DMS 273 treated with DMSO at 0.1 percent for 48 hours (cell line): ENCODE results near the gene TGIF2LX.
"Not testable (repeated sequence)": the region's sequence is repeated elsewhere in the genome, so short reads cannot be mapped to it uniquely, and the experiment has no call there.

ENCODE experiments used
- DNase-seq: peaks from one replicate; lab custom pipeline; 2025; lab: John Stamatoyannopoulos, UW

The TGIF2LX gene

GRCh38 chrX:89921665-89922064, at the start of gene TGIF2LX:
Gene TGIF2LX (plus strand): TSS chrX:89921908. CDS start chrX:89922086, 178 bp downstream.
- DNase-seq: not testable (repeated sequence)

DNA sequence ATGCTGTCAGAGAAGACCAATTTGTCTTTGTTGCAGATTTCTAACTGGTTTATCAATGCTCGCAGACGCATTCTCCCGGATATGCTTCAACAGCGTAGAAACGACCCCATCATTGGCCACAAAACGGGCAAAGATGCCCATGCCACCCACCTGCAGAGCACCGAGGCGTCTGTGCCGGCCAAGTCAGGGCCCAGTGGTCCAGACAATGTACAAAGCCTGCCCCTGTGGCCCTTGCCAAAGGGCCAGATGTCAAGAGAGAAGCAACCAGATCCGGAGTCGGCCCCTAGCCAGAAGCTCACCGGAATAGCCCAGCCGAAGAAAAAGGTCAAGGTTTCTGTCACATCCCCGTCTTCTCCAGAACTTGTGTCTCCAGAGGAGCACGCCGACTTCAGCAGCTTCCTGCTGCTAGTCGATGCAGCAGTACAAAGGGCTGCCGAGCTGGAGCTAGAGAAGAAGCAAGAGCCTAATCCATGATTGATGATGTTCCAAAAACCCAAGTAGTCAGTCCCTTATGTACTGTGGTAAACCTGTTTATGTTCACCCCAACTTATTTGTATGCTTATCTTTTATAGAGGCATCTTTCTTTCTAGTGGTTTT, 728 bp downstream of the TGIF2LX start:
- DNase-seq: not testable (repeated sequence)

DNA sequence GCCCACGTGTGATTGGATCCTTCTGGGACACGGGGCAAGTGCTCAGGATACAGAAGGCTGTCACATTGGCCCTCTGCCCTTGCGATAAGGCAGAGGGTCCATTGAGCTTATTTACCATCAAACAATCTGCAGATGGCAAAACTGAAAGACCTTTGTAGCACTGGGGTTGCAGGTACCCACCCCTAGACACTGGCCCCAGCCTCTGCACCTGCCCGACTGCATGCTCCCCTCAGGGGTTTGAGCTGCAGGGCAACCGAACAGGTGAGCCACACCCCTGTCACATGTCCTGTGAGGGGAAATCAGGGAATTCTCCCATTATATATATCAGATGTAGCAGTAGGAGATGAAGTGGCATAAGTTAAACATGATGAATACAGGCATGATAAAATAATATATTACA, 21.4 kb downstream of the TGIF2LX start:
- not testable (repeated sequence) for DNase-seq

DNA sequence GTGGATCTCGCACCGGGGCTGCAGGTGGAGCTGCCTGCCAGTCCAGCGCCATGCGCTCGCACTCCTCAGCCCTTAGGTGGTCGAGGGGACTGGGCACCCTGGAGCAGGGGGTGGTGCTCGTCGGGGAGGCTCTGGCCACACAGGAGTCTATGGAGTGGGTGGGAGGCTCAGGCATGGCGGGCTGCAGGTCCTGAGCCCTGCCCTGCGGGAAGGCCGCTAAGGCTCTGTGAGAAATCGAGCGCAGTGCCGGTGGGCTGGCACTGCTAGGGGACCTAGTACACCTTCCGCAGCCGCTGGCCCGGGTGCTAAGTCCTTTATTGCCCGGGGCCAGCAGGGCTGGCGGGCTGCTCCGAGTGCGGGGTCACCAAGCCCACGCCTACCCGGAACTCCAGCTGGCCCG, 43.9 kb downstream of the TGIF2LX start:
- not testable (repeated sequence) for DNase-seq
